Measurements from ENCODE around the gene INTS7.

Gene INTS7

GRCh38 chr1:212035123-212035834 is at the start of gene INTS7, which contains the start of gene DTL:
TSS of gene INTS7 (minus strand) at chr1:212035557. CDS start at chr1:212035437, 120 bp downstream.
TSS of gene DTL (plus strand) at chr1:212035748. CDS start at chr1:212035891, 143 bp downstream.
- DNase-seq (ENCODE audit: low spot score) = peak; percentile 100

GRCh38 chr1:212082765-212083406 is 47.5 kb upstream of the INTS7 start:
- no peak for DNase-seq (ENCODE audit: low spot score)

- DNase-seq (ENCODE audit: low spot score) = no peak
Measured at GRCh38 chr1:212078826-212079225, 43.5 kb upstream of the INTS7 start.

- no peak for DNase-seq (ENCODE audit: low spot score)
Measured at GRCh38 chr1:212077028-212077427, 41.7 kb upstream of the INTS7 start.

- no peak for DNase-seq (ENCODE audit: low spot score)
Measured at GRCh38 chr1:212074856-212075255, 39.5 kb upstream of the INTS7 start.

GRCh38 chr1:212074313-212074712 is 39.0 kb upstream of the INTS7 start:
- DNase-seq (ENCODE audit: low spot score) = no peak

GRCh38 chr1:212073490-212073889 is 38.1 kb upstream of the INTS7 start:
- DNase-seq (ENCODE audit: low spot score) = no peak

GRCh38 chr1:212072047-212072446 is 36.7 kb upstream of the INTS7 start:
- no peak for DNase-seq (ENCODE audit: low spot score)

GRCh38 chr1:212070720-212071302 is 35.5 kb upstream of the INTS7 start:
- DNase-seq (ENCODE audit: low spot score) = peak; percentile 57

GRCh38 chr1:212067787-212068186 is 32.4 kb upstream of the INTS7 start:
- no peak for DNase-seq (ENCODE audit: low spot score)

GRCh38 chr1:212062832-212063438 is 27.6 kb upstream of the INTS7 start:
- peak; percentile 60 for DNase-seq (ENCODE audit: low spot score)

GRCh38 chr1:212060632-212061472 is 25.5 kb upstream of the INTS7 start:
- DNase-seq (ENCODE audit: low spot score) = no peak

- DNase-seq (ENCODE audit: low spot score) = no peak
Measured at GRCh38 chr1:212055333-212055732, 20.0 kb upstream of the INTS7 start.

GRCh38 chr1:212053993-212054392 is 18.6 kb upstream of the INTS7 start:
- DNase-seq (ENCODE audit: low spot score) = no peak

GRCh38 chr1:212045981-212046380 is 10.6 kb upstream of the INTS7 start:
- peak; percentile 52 for DNase-seq (ENCODE audit: low spot score)

- no peak for DNase-seq (ENCODE audit: low spot score)
Measured at GRCh38 chr1:212044851-212045250, 9.5 kb upstream of the INTS7 start.

GRCh38 chr1:212042436-212042835 is 7.1 kb upstream of the INTS7 start:
- DNase-seq (ENCODE audit: low spot score) = no peak

- no peak for DNase-seq (ENCODE audit: low spot score)
Measured at GRCh38 chr1:212040629-212041412, 5.5 kb upstream of the INTS7 start.

- no peak for DNase-seq (ENCODE audit: low spot score)
Measured at GRCh38 chr1:212039622-212040021, 4.3 kb upstream of the INTS7 start.

GRCh38 chr1:212037900-212038299 is 2.5 kb upstream of the INTS7 start:
- no peak for DNase-seq (ENCODE audit: low spot score)
